Retinal pigment epithelial cell (primary cell): ENCODE results near the gene CRYGN.

ENCODE experiments used
- DNase-seq: peaks from one replicate; pipeline ENCODE4 v3.0.0-alpha.2; 2010; ENCODE audit warnings: low read depth
- H3K4me3 ChIP-seq: 2 replicates; pipeline ENCODE4 v1.5.1; 2011; ENCODE audit warnings: mild to moderate bottlenecking, low read length, control low read depth, moderate library complexity
- CTCF ChIP-seq: conservative IDR thresholded peaks from 2 replicates; pipeline ENCODE4 v1.5.1; 2011; ENCODE audit warnings: low read depth, low read length, control low read depth, inconsistent platforms

CRYGN gene

GRCh38 chr7:151380199-151381097, 59.5 kb downstream of the CRYGN start:
- H3K4me3 ChIP-seq: no peak overlapping the region
- no peak for TF ChIP-seq CTCF
- DNase-seq: no peak

- TF ChIP-seq CTCF: no peak
- no peak for DNase-seq
- no peak overlapping the region for H3K4me3 ChIP-seq
These were observed 60.3 kb downstream of the CRYGN start for GRCh38 chr7:151379534-151380198.

GRCh38 chr7:151379193-151379520, 60.8 kb downstream of the CRYGN start:
- H3K4me3 ChIP-seq: no peak overlapping the region
- no peak for DNase-seq
- TF ChIP-seq CTCF: no peak
